ENCODE measurements around the gene DCAF15.

Gene DCAF15

GRCh38 chr19:13986348-13986904 lies 34.1 kb downstream of the DCAF15 start:
- TF ChIP-seq JUND (IDR thresholded peaks at IDR 0.05; ENCODE audit: low read depth) = no peak
- in situ Hi-C loops (cut with HindIII; ENCODE audit: low pct_unique_long_range_greater_than_20kb, low sequenced_read_pairs) = no loop called here
- no peak for DNase-seq (ENCODE audit: low read depth in 1 of 2, low spot score in 1 of 2)

- in situ Hi-C loops (cut with HindIII; ENCODE audit: low pct_unique_long_range_greater_than_20kb, low sequenced_read_pairs) = no loop called here
- DNase-seq (ENCODE audit: low read depth in 1 of 2, low spot score in 1 of 2) = peak in 1 of 2 experiments; percentile 28
- no peak for TF ChIP-seq JUND (IDR thresholded peaks at IDR 0.05; ENCODE audit: low read depth)
These were observed 35.0 kb downstream of the DCAF15 start for GRCh38 chr19:13987101-13987890.

- DNase-seq (ENCODE audit: low read depth in 1 of 2, low spot score in 1 of 2) = no peak
- no peak for TF ChIP-seq JUND (IDR thresholded peaks at IDR 0.05; ENCODE audit: low read depth)
- in situ Hi-C loops (cut with HindIII; ENCODE audit: low pct_unique_long_range_greater_than_20kb, low sequenced_read_pairs) = no loop called here
These were observed 37.2 kb downstream of the DCAF15 start for GRCh38 chr19:13989487-13989886.

- in situ Hi-C loops (cut with HindIII; ENCODE audit: low pct_unique_long_range_greater_than_20kb, low sequenced_read_pairs) = no loop called here
- no peak for TF ChIP-seq JUND (IDR thresholded peaks at IDR 0.05; ENCODE audit: low read depth)
- DNase-seq (ENCODE audit: low read depth in 1 of 2, low spot score in 1 of 2) = no peak
These were observed 37.8 kb downstream of the DCAF15 start for GRCh38 chr19:13990085-13990484.

GRCh38 chr19:13992025-13992424 lies 39.7 kb downstream of the DCAF15 start:
- in situ Hi-C loops (cut with HindIII; ENCODE audit: low pct_unique_long_range_greater_than_20kb, low sequenced_read_pairs) = no loop called here
- DNase-seq (ENCODE audit: low read depth in 1 of 2, low spot score in 1 of 2) = no peak
- no peak for TF ChIP-seq JUND (IDR thresholded peaks at IDR 0.05; ENCODE audit: low read depth)

GRCh38 chr19:13993590-13994300 lies 41.4 kb downstream of the DCAF15 start:
- in situ Hi-C loops (cut with HindIII; ENCODE audit: low pct_unique_long_range_greater_than_20kb, low sequenced_read_pairs) = no loop called here
- no peak for TF ChIP-seq JUND (IDR thresholded peaks at IDR 0.05; ENCODE audit: low read depth)
- no peak for DNase-seq (ENCODE audit: low read depth in 1 of 2, low spot score in 1 of 2)

- in situ Hi-C loops (cut with HindIII; ENCODE audit: low pct_unique_long_range_greater_than_20kb, low sequenced_read_pairs) = no loop called here
- no peak for TF ChIP-seq JUND (IDR thresholded peaks at IDR 0.05; ENCODE audit: low read depth)
- DNase-seq (ENCODE audit: low read depth in 1 of 2, low spot score in 1 of 2) = no peak
These were observed 42.9 kb downstream of the DCAF15 start for GRCh38 chr19:13995017-13995728.

GRCh38 chr19:13995878-13996765 lies 43.8 kb downstream of the DCAF15 start:
- no peak for DNase-seq (ENCODE audit: low read depth in 1 of 2, low spot score in 1 of 2)
- in situ Hi-C loops (cut with HindIII; ENCODE audit: low pct_unique_long_range_greater_than_20kb, low sequenced_read_pairs) = no loop called here
- TF ChIP-seq JUND (IDR thresholded peaks at IDR 0.05; ENCODE audit: low read depth) = no peak

- in situ Hi-C loops (cut with HindIII; ENCODE audit: low pct_unique_long_range_greater_than_20kb, low sequenced_read_pairs) = no loop called here
- no peak for TF ChIP-seq JUND (IDR thresholded peaks at IDR 0.05; ENCODE audit: low read depth)
- DNase-seq (ENCODE audit: low read depth in 1 of 2, low spot score in 1 of 2) = no peak
These were observed 44.8 kb downstream of the DCAF15 start for GRCh38 chr19:13996928-13997630.

- in situ Hi-C loops (cut with HindIII; ENCODE audit: low pct_unique_long_range_greater_than_20kb, low sequenced_read_pairs) = no loop called here
- no peak for DNase-seq (ENCODE audit: low read depth in 1 of 2, low spot score in 1 of 2)
- TF ChIP-seq JUND (IDR thresholded peaks at IDR 0.05; ENCODE audit: low read depth) = no peak
These were observed 45.3 kb downstream of the DCAF15 start for GRCh38 chr19:13997631-13997962.

- in situ Hi-C loops (cut with HindIII; ENCODE audit: low pct_unique_long_range_greater_than_20kb, low sequenced_read_pairs) = no loop called here
- DNase-seq (ENCODE audit: low read depth in 1 of 2, low spot score in 1 of 2) = no peak
- no peak for TF ChIP-seq JUND (IDR thresholded peaks at IDR 0.05; ENCODE audit: low read depth)
These were observed 46.1 kb downstream of the DCAF15 start for GRCh38 chr19:13998426-13998825.
